GM12878 (cell line): ENCODE data around the gene A3GALT2. TPM values are rescaled to one million over a fixed set of nuclear protein-coding genes. Genes with fewer than 3 reads are reported as not detected.

Source experiments
- ATAC-seq: fragments of 200-7000 bp; cut with Tn5 transposase; 3 replicates; pipeline ENCODE4 v1.9.1; 2020; ENCODE audit warnings: mild to moderate bottlenecking, moderate library complexity
- BruUV-seq: library from RNA; stranded (reverse); fragments of 400-500 nt; replicated peaks from 2 replicates; lab custom pipeline; 2021; lab: Mats Ljungman, UMichigan
- CTCF ChIA-PET: fragments of 300-600 bp; sonication (Branson Sonifier 250); formaldehyde crosslinking; extraction: SDS; loops from one replicate; lab custom pipeline; 2021; ENCODE audit warnings: inconsistent platforms; lab: Yijun Ruan, JAX
- POLR2A ChIA-PET: fragments of 350-600 bp; formaldehyde crosslinking; extraction: SDS; loops from one replicate; lab custom pipeline; 2021; ENCODE audit warnings: inconsistent platforms; lab: Charles Lee
- RAD21 ChIA-PET: fragments of 300-600 bp; sonication (Branson Sonifier 250); formaldehyde crosslinking; loops from one replicate; lab custom pipeline; 2023; ENCODE audit warnings: antibody characterized with exemption; ENCODE audit not compliant: unreplicated experiment; lab: Charles Lee
- SMC1A ChIA-PET: fragments of 300-600 bp; sonication (Branson Sonifier 250); formaldehyde crosslinking; loops from one replicate; lab custom pipeline; 2023; ENCODE audit not compliant: unreplicated experiment, uncharacterized antibody; lab: Charles Lee
- DNase-seq: peaks from one replicate; pipeline ENCODE4 v3.0.0-alpha.2; 2011; ENCODE audit warnings: low read depth, low spot score
- FAIRE-seq: peaks from 3 replicates; lab custom pipeline; 2011; peaks lifted over from hg19 to GRCh38; lab: Jason Lieb, UNC
- H2AFZ ChIP-seq: 2 replicates; pipeline ENCODE4 v1.6.0; 2011; ENCODE audit warnings: low read depth, low read length, control low read depth; ENCODE audit not compliant: control insufficient read depth
- H3K27ac ChIP-seq: 2 replicates; pipeline ENCODE4 v1.5.1; 2011; ENCODE audit warnings: control low read depth; ENCODE audit not compliant: control insufficient read depth, insufficient read depth
- H3K27me3 ChIP-seq, 2 experiments: replicated peaks in 1 of 2; 2 replicates each; pipeline versions ENCODE4 v1.6.0 to v1.6.1; 2011; ENCODE audit warnings: low read length in 1 of 2; ENCODE audit not compliant: control insufficient read depth in 2 of 2, insufficient read depth in 2 of 2
- H3K36me3 ChIP-seq, 2 experiments: 2 replicates each; pipeline ENCODE4 v1.5.1; 2011; ENCODE audit warnings: low read length in 1 of 2; ENCODE audit not compliant: control insufficient read depth in 2 of 2, insufficient read depth in 2 of 2
- H3K4me1 ChIP-seq: 2 replicates; pipeline ENCODE4 v1.6.1; 2011; ENCODE audit warnings: mild to moderate bottlenecking, low read length, moderate library complexity, mixed read lengths; ENCODE audit not compliant: control insufficient read depth, insufficient read depth
- H3K4me2 ChIP-seq: 2 replicates; pipeline ENCODE4 v1.6.0; 2011; ENCODE audit warnings: control low read depth; ENCODE audit not compliant: control insufficient read depth, insufficient read depth
- H3K4me3 ChIP-seq: fragments of 200-600 bp; sonication (generic); 2 replicates; pipeline ENCODE4 v1.5.1; 2016
- H3K79me2 ChIP-seq: 2 replicates; pipeline ENCODE4 v1.6.0; 2011; ENCODE audit warnings: low read length; ENCODE audit not compliant: control insufficient read depth, insufficient read depth
- H3K9ac ChIP-seq: 2 replicates; pipeline ENCODE4 v1.8.0; 2011; ENCODE audit warnings: low read length, control low read depth, mixed read lengths; ENCODE audit not compliant: control insufficient read depth, insufficient read depth
- H3K9me3 ChIP-seq: replicated peaks from 3 replicates; pipeline ENCODE4 v1.5.1; 2011; ENCODE audit warnings: mild to moderate bottlenecking, low read length; ENCODE audit not compliant: control insufficient read depth, insufficient read depth
- H4K20me1 ChIP-seq: 2 replicates; pipeline ENCODE4 v1.6.0; 2011; ENCODE audit not compliant: control insufficient read depth, insufficient read depth
- ATF7 ChIP-seq: fragments of 450-650 bp; IDR thresholded peaks from 2 replicates; pipeline ENCODE4 v1.6.1; 2016; ENCODE audit warnings: low read depth, mild to moderate bottlenecking
- BHLHE40 ChIP-seq, 2 experiments: fragments of 450-650 bp in 1 of 2; IDR thresholded peaks; 2 replicates each; pipeline ENCODE4 v1.6.1; 2011 to 2017; ENCODE audit warnings: low read depth in 2 of 2, borderline replicate concordance in 1 of 2, improper control_type of control experiment in 1 of 2, low read length in 1 of 2, mild to moderate bottlenecking in 1 of 2
- CBFB ChIP-seq: IDR thresholded peaks from 2 replicates; pipeline ENCODE4 v1.6.1; 2016; ENCODE audit warnings: antibody characterized with exemption, low read depth
- CEBPB ChIP-seq, 2 experiments: fragments of 150-350 bp in 1 of 2; IDR thresholded peaks; 2 replicates each; pipeline ENCODE4 v1.6.1; 2012 to 2014; ENCODE audit warnings: low read depth in 2 of 2, low read length in 2 of 2, borderline replicate concordance in 1 of 2, inconsistent platforms in 1 of 2
- CHD1 ChIP-seq: IDR thresholded peaks from 2 replicates; pipeline ENCODE4 v1.6.1; 2012; ENCODE audit warnings: low read depth, low read length, improper control_type of control experiment
- CREM ChIP-seq: IDR thresholded peaks from 2 replicates; pipeline ENCODE4 v1.6.1; 2014; ENCODE audit warnings: antibody characterized with exemption, low read depth
- IRF5 ChIP-seq: fragments of 450-650 bp; IDR thresholded peaks from 2 replicates; pipeline ENCODE4 v1.6.1; 2017; ENCODE audit warnings: borderline replicate concordance
- KAT2A ChIP-seq: conservative IDR thresholded peaks from 2 replicates; pipeline ENCODE4 v1.6.1; 2011; ENCODE audit warnings: low read depth, low read length; ENCODE audit not compliant: control insufficient read depth
- KLF5 ChIP-seq: fragments of 450-650 bp; IDR thresholded peaks from 2 replicates; pipeline ENCODE4 v1.6.1; 2014; ENCODE audit warnings: mild to moderate bottlenecking; ENCODE audit not compliant: partially characterized antibody
- MEF2B ChIP-seq: fragments of 450-650 bp; IDR thresholded peaks from 2 replicates; pipeline ENCODE4 v1.6.1; 2018; ENCODE audit warnings: mild to moderate bottlenecking, moderate library complexity; ENCODE audit not compliant: partially characterized antibody, poor library complexity, severe bottlenecking
- NBN ChIP-seq: fragments of 450-650 bp; IDR thresholded peaks from 2 replicates; pipeline ENCODE4 v1.6.1; 2016
- POLR2A ChIP-seq: IDR thresholded peaks from 2 replicates; pipeline ENCODE4 v1.6.1; 2011; ENCODE audit warnings: low read depth, mild to moderate bottlenecking, low read length
- PRDM15 ChIP-seq: fragments of 450-650 bp; formaldehyde crosslinking; IDR thresholded peaks from 2 replicates; pipeline ENCODE4 v1.4.0; 2020; ENCODE audit warnings: mild to moderate bottlenecking, moderate library complexity
- RAD51 ChIP-seq: fragments of 450-650 bp; IDR thresholded peaks from 2 replicates; pipeline ENCODE4 v1.6.1; 2016; ENCODE audit warnings: moderate library complexity, mild to moderate bottlenecking, inconsistent platforms
- REST ChIP-seq: IDR thresholded peaks from 2 replicates; pipeline ENCODE4 v1.6.1; 2012; ENCODE audit warnings: mild to moderate bottlenecking, low read depth, low read length
- ZNF207 ChIP-seq: fragments of 450-650 bp; IDR thresholded peaks from 2 replicates; pipeline ENCODE4 v1.6.1; 2014; ENCODE audit warnings: antibody characterized with exemption, mild to moderate bottlenecking, borderline replicate concordance
- ZNF384 ChIP-seq: IDR thresholded peaks from 2 replicates; pipeline ENCODE4 v1.6.1; 2012; ENCODE audit warnings: low read depth, mild to moderate bottlenecking, low read length, improper control_type of control experiment, borderline replicate concordance
- WGBS: methylation state at CpG from one replicate; pipeline ENCODE4 v1.1.6; 2016; ENCODE audit warnings: low lambda C conversion rate; ENCODE audit not compliant: insufficient replicate concordance, insufficient coverage; ENCODE audit errors: missing lambda C conversion rate; 5-methylcytosine and 5-hydroxymethylcytosine counted together
- in situ Hi-C: fragments of 300-500 bp; cut with MboI; formaldehyde crosslinking; loops from 9 replicates; pipeline ENCODE4 v1.14.3; 2018; ENCODE audit warnings: mixed read lengths
- intact Hi-C: fragments of 100-400 bp; cut with micrococcal nuclease; formaldehyde crosslinking; loops from one replicate; pipeline ENCODE4 v1.14.2; 2022; ENCODE audit not compliant: unreplicated experiment
- polyA plus RNA-seq, 11 experiments: library from polyadenylated mRNA; depleted of rRNA in 4 of 11; unstranded in 6 of 11; stranded (reverse) in 5 of 11; fragments of >200 nt; fragmentation: Nextera tagmentation in 4 of 11; fragmentation: Illumina TruSeq in 1 of 11; extraction: Ambion mirVana in 4 of 11; extraction: Trizol in 1 of 11; gene quantifications; 1 replicate in 1 of 11; 2 replicates in 10 of 11; pipeline versions ENCODE4 v1.2.1 to v1.2.3, GENCODE V29; 2011 to 2016; ENCODE audit warnings: inconsistent platforms in 2 of 11, missing spikeins in 2 of 11, low read depth in 1 of 11
- total RNA-seq, 4 experiments: library from RNA; depleted of rRNA in 3 of 4; stranded (reverse); fragments of >200 nt in 3 of 4; fragmentation: Illumina TruSeq in 1 of 4; extraction: Trizol in 1 of 4; gene quantifications; 2 replicates each; pipeline versions ENCODE4 v1.2.1 to v1.2.3, GENCODE V29; 2013 to 2021

Gene A3GALT2
- total and polyA plus RNA-seq, 10 of the 15 experiments (the other 5 are each of a cell fraction or from before 2014, with no cell fraction given): not detected

GRCh38 chr1:33369764-33370163 lies 48.9 kb upstream of the A3GALT2 start:
- Histone ChIP-seq H3K36me3 (no peaks in the 10 kb centered on the region), H3K4me3 (no peak overlapping the region), H3K27me3 (peaks cover 0 to 6% of the 10 kb centered on the region in 2 experiments; a peak in 1 of 4 replicates), H3K9me3 (no peaks in the 10 kb centered on the region), H4K20me1 (no peaks in the 10 kb centered on the region), H3K9ac (no peak overlapping the region), H3K4me2 (no peak overlapping the region), H3K27ac (no peak overlapping the region), H3K79me2 (no peaks in the 10 kb centered on the region), H3K4me1 (no peaks in the 10 kb centered on the region), H2AFZ (no peak overlapping the region)
- no peak for ATAC-seq
- TF ChIP-seq IRF5: no peak
- no peak for TF ChIP-seq MEF2B
- TF ChIP-seq ZNF207: no peak
- no peak for TF ChIP-seq CEBPB (IDR thresholded peaks at IDR 0.05; ENCODE audit: borderline replicate concordance in 1 of 2, low read depth in 2 of 2, low read length in 2 of 2)
- no peak for TF ChIP-seq PRDM15
- TF ChIP-seq POLR2A: no peak
- no peak for TF ChIP-seq KLF5
- TF ChIP-seq CREM: no peak
- TF ChIP-seq CBFB: no peak
- TF ChIP-seq CHD1: no peak
- no peak for TF ChIP-seq NBN
- TF ChIP-seq ATF7: no peak
- no peak for TF ChIP-seq RAD51
- TF ChIP-seq KAT2A: no peak
- TF ChIP-seq REST: no peak
- TF ChIP-seq ZNF384: no peak
- TF ChIP-seq BHLHE40 (IDR thresholded peaks at IDR 0.05; ENCODE audit: borderline replicate concordance in 1 of 2, low read depth in 2 of 2, low read length in 1 of 2): no peak
- intact Hi-C loops (loop anchor here (5.0 kb wide), 2 partner anchors 152 to 257 kb away; no protein-coding TSS in a partner anchor), in situ Hi-C loops (loop anchor here (5.0 kb wide), 2 partner anchors 72 to 98 kb away; no protein-coding TSS in a partner anchor)
- CTCF ChIA-PET: interaction anchor here (0.6 to 2.6 kb wide), 8 partner anchors 74 to 156 kb away, joined by 3 to 16 read pairs (median 6); partner anchors contain the start of gene ZSCAN20
- no peak for DNase-seq
- RAD21 ChIA-PET: interaction anchor here (1.1 to 3.1 kb wide), 3 partner anchors 74 to 102 kb away, joined by 4 to 11 read pairs (median 11); no protein-coding TSS in a partner anchor
- POLR2A ChIA-PET: no interaction called here
- BruUV-seq: no TSS peak
- SMC1A ChIA-PET: interaction anchor here (0.7 to 8.5 kb wide), 4 partner anchors 30 to 238 kb away, joined by 3 to 71 read pairs (median 10); partner anchors contain the start of gene ZSCAN20
- 44% methylated on average over 2 of the region's 2 CpGs for WGBS
- no peak for FAIRE-seq
